DOHH2 (cell line): ENCODE results near the gene C1D.

Experiments
- CTCF ChIP-seq: fragments of 200-600 bp; sonication (generic); IDR thresholded peaks from one replicate; pipeline ENCODE4 v1.5.1; 2014; ENCODE audit warnings: antibody characterized with exemption, mild to moderate bottlenecking, low read depth, low read length; ENCODE audit not compliant: poor library complexity, severe bottlenecking
- EZH2phosphoT487 ChIP-seq: fragments of 200-600 bp; sonication (generic); IDR thresholded peaks from 2 replicates; pipeline ENCODE4 v1.6.1; 2017; ENCODE audit warnings: borderline replicate concordance, mild to moderate bottlenecking, antibody characterized with exemption, low read length, moderate library complexity, mixed read lengths

GRCh38 chr2:67999332-67999731 is 63.5 kb downstream of the C1D start:
- TF ChIP-seq CTCF (no peak), EZH2phosphoT487 (no peak)
